ENCODE measurements around the gene SF1. TPM values are rescaled to one million over a fixed set of nuclear protein-coding genes. Genes with fewer than 3 reads are reported as not detected.

SF1 gene
- total RNA-seq, 1 experiment from 2014 or later = 360 TPM

GRCh38 chr11:64723117-64723906 lies 55.0 kb downstream of the SF1 start, which contains the start of gene NRXN2:
NRXN2 (minus strand) TSS chr11:64723197; CDS start chr11:64713699, 9,498 bp downstream.
- H3K27ac ChIP-seq (ENCODE audit: low read length) = peak within 1 kb of the TSS; percentile 34; the same call in 1 of the 2 replicates
- TF ChIP-seq CTCF (IDR thresholded peaks at IDR 0.05) = peak; percentile 100
- no peak for TF ChIP-seq SIN3A (IDR thresholded peaks at IDR 0.05; ENCODE audit: borderline replicate concordance, insufficient read depth, low read depth, low read length)
- H3K4me3 ChIP-seq (ENCODE audit: low read depth in 2 of 2, low read length in 2 of 2) = peak within 1 kb of the TSS; percentile 68 to 69
- no peaks in the 10 kb centered on the region for H3K9me3 ChIP-seq (ENCODE audit: control insufficient read depth, insufficient read depth, low read depth, low read length)
- CTCF ChIA-PET = interaction anchor here (0.6 kb wide), 1 partner anchor 35 kb away, joined by 7 read pairs; no protein-coding TSS in a partner anchor
- no peaks in the 10 kb centered on the region for H3K27me3 ChIP-seq (ENCODE audit: control insufficient read depth, insufficient read depth, low read length)
- POLR2A ChIA-PET = interaction anchor here (0.6 kb wide), 1 partner anchor 359 kb away, joined by 5 read pairs; no protein-coding TSS in a partner anchor
- H3K36me3 ChIP-seq (ENCODE audit: control insufficient read depth, insufficient read depth, low read length) = no peaks in the 10 kb centered on the region
- intact Hi-C loops (cut with micrococcal nuclease; ENCODE audit: unreplicated experiment) (no loop called here), in situ Hi-C loops (cut with HindIII; ENCODE audit: low pct_unique_long_range_greater_than_20kb, low sequenced_read_pairs) (no loop called here)
- DNase-seq (ENCODE audit: low read depth, low spot score) (no peak), ATAC-seq (peak; percentile 98)
- no TSS peak for BruUV-seq (replicated peaks)
- peaks cover 8% of the 10 kb centered on the region for H3K4me1 ChIP-seq (ENCODE audit: control insufficient read depth, insufficient read depth, low read length)

- ATAC-seq (no peak), DNase-seq (ENCODE audit: low read depth, low spot score) (no peak)
- intact Hi-C loops (cut with micrococcal nuclease; ENCODE audit: unreplicated experiment) (no loop called here), in situ Hi-C loops (cut with HindIII; ENCODE audit: low pct_unique_long_range_greater_than_20kb, low sequenced_read_pairs) (no loop called here)
- POLR2A ChIA-PET = interaction anchor here (0.6 kb wide), 1 partner anchor 360 kb away, joined by 5 read pairs; no protein-coding TSS in a partner anchor
- Histone ChIP-seq H3K27me3 (ENCODE audit: control insufficient read depth, insufficient read depth, low read length) (0 out of 2 replicates have a peak, but pooled peaks cover 2% of the 10 kb centered on the region), H3K4me1 (ENCODE audit: control insufficient read depth, insufficient read depth, low read length) (peaks cover 8% of the 10 kb centered on the region), H3K36me3 (ENCODE audit: control insufficient read depth, insufficient read depth, low read length) (no peaks in the 10 kb centered on the region), H3K4me3 (ENCODE audit: low read depth in 2 of 2, low read length in 2 of 2) (no peak overlapping the region), H3K27ac (ENCODE audit: low read length) (no peak overlapping the region), H3K9me3 (ENCODE audit: control insufficient read depth, insufficient read depth, low read depth, low read length) (no peaks in the 10 kb centered on the region)
- BruUV-seq (replicated peaks) = no TSS peak
- no peak for TF ChIP-seq REST (IDR thresholded peaks at IDR 0.05; ENCODE audit: insufficient read depth in 1 of 2, low read depth in 2 of 2, low read length in 1 of 2)
- TF ChIP-seq SIN3A (IDR thresholded peaks at IDR 0.05; ENCODE audit: borderline replicate concordance, insufficient read depth, low read depth, low read length) = no peak
- TF ChIP-seq POLR2AphosphoS5 (IDR thresholded peaks at IDR 0.05; ENCODE audit: low read depth, low read length) = no peak
- TF ChIP-seq TCF7L2 (IDR thresholded peaks at IDR 0.05; ENCODE audit: low read depth, low read length) = no peak
- TF ChIP-seq CTCF (IDR thresholded peaks at IDR 0.05) = no peak
- CTCF ChIA-PET = interaction anchor here (0.6 to 0.7 kb wide), 2 partner anchors 20 to 34 kb away, joined by 5 to 7 read pairs; no protein-coding TSS in a partner anchor
Measured at GRCh38 chr11:64722141-64723065, 55.9 kb downstream of the SF1 start.
